Measurements from ENCODE around the gene SMIM45.

GRCh38 chr22:41948142-41948541 is 3.8 kb upstream of the SMIM45 start:
- TF ChIP-seq CTCF (IDR thresholded peaks at IDR 0.05) (no peak), POLR2A (IDR thresholded peaks at IDR 0.05) (no peak), POLR2AphosphoS5 (IDR thresholded peaks at IDR 0.05) (no peak)

Data from breast epithelium (tissue), 3 donors.